Superior temporal gyrus (tissue), 1 donor: ENCODE results near the gene LNPK.
"Not testable (repeated sequence)": the region's sequence is repeated elsewhere in the genome, so short reads cannot be mapped to it uniquely, and the experiment has no call there.

Source experiments
- DNase-seq: peaks from one replicate; pipeline ENCODE4 v3.0.0-alpha.2; 2016; ENCODE audit errors: extremely low spot score

Gene LNPK

DNA sequence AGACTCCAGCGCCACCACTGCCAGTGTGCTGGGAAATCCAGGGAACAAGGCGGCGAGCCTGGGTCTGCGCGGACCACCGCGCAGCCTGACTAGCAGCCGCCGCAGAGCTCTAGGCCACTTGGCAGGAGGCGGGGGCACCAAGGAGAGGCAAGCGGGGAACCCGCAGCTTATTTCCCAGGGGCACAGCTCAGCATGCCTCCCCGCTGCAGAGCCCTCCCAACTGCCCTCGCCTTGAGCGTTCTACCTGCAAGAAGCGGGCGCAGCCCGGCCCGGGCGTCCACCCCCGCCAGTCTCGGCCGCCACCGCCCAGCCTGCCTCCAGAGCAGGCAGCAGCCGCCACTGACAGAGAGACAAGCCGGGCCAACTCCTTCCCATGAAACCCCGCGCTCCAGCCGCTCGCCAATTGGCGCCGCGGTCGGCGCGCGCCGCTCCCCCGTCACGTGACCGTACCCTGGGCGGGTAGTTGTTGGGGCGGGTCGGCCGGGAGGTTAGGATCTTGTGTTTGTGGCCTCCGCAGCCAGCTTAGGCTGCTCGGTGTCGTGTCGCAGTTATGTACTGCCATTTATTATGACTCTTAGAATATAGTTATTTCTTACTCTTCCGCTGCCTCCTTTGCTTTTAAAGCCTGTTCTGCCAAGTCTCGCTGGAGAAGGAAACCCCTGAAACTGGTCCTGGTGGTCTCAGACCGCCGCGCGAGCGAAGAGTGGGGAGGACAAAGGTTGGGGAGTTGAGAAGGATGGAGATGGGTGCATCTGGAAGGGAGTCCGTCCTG is at the start of gene LNPK:
Gene LNPK (minus strand): TSS at position 352 of the 772 bp plus-strand sequence. CDS start 6,683 bp downstream, outside the sequence.
- DNase-seq = peak; percentile 94

GRCh38 chr2:176039375-176039774 is 37.3 kb upstream of the LNPK start:
- no peak for DNase-seq

DNA sequence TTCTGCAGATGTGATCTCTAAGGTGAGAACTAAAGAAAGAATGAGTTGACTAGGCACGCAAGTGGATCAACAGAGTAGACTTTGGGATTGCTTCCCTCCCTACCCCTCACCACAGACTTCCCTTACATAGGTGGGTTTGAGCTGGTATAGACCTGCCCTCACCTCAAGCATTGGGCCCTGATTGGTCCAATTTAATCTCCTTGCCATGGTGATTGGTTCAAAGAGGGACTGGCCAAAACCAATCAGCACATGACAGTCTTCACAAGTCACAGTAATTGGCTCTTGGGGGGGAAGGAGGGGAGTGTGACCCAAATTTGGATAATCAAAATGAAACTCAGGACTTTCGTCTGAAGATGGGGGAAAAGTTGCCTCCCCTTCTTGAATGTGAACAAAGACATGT is 36.6 kb upstream of the LNPK start:
- DNase-seq = no peak

DNA sequence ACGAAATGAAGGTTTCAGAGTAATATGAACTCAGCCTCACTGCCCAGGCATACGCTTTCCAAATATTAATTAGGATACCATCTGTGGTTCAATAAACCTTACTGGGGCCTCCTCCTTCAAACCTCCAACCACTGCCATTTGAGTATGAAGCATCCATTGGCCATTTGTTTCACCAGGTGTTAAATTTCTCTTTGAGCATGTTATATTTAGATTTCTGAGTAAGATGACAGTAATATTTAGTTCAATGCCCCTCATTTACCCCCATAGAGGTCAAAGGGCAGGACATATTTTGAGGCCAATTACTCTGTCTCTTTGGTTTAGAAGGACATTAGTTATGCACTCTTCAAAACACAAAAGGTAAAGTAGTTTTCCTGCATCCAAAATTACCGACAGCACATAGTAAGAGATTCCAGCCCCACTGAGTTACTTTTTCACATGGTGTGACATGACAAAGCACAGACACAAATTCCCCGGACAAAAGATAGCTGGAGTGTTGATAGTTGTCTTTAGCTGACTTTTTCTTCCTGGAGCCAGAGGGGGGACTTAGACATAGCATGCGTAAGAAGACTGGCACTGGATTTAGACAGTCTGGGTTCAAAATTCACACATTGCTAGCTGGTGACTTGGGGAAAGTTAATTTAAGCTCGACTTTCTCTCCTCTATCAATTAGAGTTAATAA is 33.1 kb upstream of the LNPK start:
- no peak for DNase-seq

DNA sequence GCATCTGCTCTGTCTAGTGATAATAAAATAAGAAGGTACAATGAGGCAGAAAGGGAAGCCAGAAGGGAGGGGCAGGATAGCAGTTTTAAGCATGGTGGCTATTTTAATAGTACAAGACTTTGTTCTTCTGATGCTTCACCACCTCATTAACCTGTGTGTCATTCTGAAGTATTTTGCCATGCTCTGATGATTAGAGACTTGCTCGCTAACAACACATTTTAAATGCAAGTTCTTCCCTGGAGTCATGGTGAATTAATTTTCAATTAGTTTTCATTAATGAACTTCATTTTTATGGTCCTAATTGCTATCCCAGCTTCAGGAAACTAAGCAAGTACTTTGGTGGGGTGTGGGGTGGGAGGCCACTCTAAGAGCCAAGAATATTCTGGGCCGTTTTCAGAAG is 25.7 kb upstream of the LNPK start:
- no peak for DNase-seq

DNA sequence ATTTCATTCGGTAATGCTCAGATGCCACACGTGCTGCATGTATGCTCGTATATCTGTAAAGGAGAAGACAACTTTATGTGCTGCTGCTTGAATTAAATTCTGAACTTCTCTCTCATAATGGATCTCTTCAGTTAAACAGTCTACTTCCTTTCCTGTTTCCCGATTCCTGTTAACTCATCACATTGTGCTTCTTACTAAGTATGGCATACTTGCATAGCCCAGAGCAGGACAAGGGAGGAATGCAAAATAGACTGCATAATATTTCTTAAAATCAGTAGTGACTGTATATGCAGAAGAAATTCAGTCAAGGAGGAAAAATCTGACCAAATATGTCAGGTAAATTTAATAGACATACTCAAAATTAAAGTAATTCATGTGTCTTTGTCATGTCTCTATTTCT is 23.9 kb upstream of the LNPK start:
- no peak for DNase-seq

DNA sequence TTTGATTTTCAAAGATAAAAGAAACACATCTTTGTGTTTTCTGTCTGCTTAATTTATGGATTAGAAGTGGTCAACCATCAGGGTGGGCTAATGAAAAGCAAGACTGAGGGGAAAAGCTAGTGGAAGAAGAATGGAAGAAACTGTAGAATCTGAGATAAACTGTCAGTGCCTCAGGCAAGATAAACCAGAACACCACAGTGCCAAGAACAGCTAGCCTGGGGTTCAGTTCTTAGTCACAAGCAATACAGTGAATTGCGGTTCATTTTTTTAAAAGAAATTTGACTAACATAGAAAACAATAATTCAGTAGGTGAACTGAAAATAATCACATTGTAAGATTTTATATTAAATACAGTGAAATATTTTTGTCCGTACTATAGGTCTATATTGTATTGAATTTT is 22.0 kb upstream of the LNPK start:
- no peak for DNase-seq

GRCh38 chr2:176022048-176022447 is 20.0 kb upstream of the LNPK start:
- no peak for DNase-seq

GRCh38 chr2:176020400-176020799 is 18.3 kb upstream of the LNPK start:
- DNase-seq = no peak

GRCh38 chr2:176018708-176019107 is 16.6 kb upstream of the LNPK start:
- no peak for DNase-seq

DNA sequence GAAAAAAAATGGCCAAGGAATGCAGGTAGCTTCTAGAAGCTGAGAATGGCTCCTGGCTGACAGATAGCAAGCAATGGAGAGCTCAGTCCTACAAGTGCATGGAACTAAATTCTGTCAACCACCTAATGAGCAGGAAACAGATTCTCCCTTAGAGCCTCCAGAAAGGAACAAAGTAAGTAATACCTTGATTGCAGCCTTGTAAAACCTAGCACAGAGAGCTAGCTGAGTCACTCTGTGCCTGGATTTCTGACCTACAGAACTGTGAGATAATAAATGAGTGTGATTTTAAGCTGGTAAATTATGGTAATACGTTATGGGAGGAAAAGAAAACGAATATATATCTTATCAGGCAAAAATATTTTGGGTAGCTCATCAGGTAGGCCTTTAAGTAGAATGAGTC is 7.4 kb upstream of the LNPK start:
- DNase-seq = no peak

DNA sequence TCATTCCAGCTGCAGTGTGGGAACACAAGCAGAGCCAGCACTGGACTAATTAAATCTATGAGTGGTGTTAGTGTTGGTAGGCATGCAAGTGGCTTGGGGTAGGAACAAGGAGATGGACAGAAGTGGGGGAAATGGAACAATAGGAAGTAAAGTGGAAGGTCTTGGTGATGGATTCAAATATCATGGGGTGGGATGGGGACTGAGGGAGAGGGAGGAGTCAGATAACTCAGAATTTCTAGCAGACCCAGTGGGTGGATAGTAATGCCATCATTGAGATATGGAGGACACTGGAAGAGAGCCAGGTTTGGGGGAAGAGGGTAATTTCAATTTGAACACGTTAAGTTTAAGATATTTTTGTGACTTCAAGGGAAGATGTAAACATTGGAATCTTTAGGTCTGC is 2.9 kb upstream of the LNPK start:
- DNase-seq = no peak

DNA sequence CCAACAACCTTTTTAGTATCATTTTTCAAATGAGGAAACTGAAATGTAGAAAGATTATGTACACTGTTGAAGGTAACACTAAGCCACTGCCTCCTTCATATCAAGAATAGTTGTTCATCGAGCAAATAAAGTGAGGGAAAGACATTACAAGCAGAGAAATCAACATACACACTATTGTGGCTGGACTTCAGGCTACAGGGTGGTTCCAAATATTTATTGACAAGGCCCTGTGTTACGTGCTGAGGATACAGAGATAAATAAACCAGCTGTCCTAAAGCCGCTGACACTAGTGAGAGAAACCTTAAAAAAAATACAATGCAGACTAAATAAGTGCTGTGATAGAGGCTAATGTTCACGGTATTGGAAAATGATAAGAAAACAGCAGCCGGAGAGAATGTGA is 1.9 kb upstream of the LNPK start:
- no peak for DNase-seq

- DNase-seq = peak; percentile 35
These were observed 682 bp upstream of the LNPK start for GRCh38 chr2:176002688-176003210.

GRCh38 chr2:176001281-176001915 is 669 bp downstream of the LNPK start:
- peak; percentile 74 for DNase-seq

DNA sequence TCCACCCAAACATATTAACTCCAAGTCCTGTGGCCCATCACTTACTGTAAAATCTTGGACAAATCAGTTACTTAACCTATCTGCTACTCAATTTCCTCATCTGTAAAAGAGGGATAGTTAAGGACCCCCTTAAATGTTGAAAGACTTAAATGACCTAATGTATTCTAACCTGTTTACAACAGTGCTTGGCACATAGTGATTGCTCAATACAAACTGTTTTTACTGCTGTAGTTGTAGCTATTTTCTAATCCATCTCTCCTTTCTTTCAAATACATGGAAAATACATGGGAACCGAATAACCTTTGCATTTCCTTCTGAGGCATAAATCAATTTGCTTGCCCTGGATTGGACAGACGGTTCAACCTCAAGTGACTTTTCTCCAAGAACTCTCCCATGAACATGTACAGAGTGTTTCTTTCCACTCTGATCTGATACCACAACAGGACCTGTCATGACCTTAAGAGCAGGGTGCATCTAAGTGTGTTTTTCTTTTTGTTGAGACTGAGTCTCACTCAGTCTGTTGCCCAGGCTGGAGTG is 2.7 kb downstream of the LNPK start:
- no peak for DNase-seq

- DNase-seq = no peak
These were observed 12.0 kb downstream of the LNPK start for GRCh38 chr2:175990099-175990498.

GRCh38 chr2:175987126-175987525 is 14.9 kb downstream of the LNPK start:
- DNase-seq = not testable (repeated sequence)

DNA sequence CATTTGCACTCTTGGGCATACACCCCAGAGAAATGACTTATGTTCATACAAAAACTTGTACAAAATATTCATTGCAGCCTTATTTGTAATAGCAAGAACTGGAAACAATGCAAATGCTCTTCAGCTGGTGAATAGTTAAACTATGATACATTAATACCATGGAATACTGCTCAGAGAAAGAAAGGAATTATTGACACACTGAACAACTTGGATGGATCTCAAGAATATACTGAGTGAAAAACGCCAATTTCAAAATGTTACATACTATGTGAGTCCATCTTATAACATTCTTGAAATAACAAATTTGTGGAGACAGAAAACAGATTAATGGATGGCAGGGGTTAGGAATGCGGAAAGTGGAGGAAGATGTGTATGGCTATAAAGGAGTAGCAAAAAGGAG is 17.2 kb downstream of the LNPK start:
- DNase-seq = no peak

- no peak for DNase-seq
These were observed 20.5 kb downstream of the LNPK start for GRCh38 chr2:175981551-175981950.

- DNase-seq = no peak
These were observed 25.5 kb downstream of the LNPK start for GRCh38 chr2:175976391-175977157.

- no peak for DNase-seq
These were observed 28.7 kb downstream of the LNPK start for GRCh38 chr2:175973373-175973772.
